RPMI8226 (cell line): ENCODE results near the gene ADRA2B.

Source experiments
- DNase-seq: peaks from one replicate; pipeline ENCODE4 v3.0.0-alpha.2; 2015

ADRA2B gene

GRCh38 chr2:96103187-96103601 lies 13.2 kb downstream of the ADRA2B start:
- no peak for DNase-seq

DNA sequence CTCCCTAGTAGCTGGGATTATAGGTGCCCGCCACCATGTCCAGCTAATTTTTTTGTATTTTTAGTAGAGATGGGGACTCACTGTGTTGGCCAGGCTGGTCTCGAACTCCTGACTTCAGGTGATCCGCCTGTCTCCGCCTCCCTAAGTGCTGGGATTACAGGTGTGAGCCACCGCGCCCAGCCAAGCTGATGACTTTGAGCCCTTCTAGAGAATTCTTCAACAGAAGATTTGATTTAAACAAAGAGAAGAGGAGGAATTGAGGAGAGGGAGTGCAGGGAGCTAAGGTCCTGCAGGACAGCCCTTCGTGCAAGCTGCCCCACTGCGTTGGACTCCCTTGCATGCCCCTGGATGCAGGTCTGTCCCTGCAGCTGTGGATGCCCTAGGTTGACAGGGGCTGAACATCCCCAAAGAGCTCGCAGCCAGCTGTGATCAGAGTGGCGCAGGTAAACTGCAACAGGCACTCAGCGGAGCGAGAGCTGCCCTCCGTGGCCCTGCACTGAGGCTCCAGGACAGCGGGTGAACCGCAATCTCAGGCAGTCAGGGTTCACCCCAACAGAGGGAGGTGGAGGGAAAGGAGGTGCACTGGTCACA lies 13.7 kb downstream of the ADRA2B start:
- no peak for DNase-seq

- DNase-seq: no peak
These were observed 15.5 kb downstream of the ADRA2B start for GRCh38 chr2:96100893-96101304.

GRCh38 chr2:96099861-96100798 lies 16.2 kb downstream of the ADRA2B start:
- DNase-seq: no peak

DNA sequence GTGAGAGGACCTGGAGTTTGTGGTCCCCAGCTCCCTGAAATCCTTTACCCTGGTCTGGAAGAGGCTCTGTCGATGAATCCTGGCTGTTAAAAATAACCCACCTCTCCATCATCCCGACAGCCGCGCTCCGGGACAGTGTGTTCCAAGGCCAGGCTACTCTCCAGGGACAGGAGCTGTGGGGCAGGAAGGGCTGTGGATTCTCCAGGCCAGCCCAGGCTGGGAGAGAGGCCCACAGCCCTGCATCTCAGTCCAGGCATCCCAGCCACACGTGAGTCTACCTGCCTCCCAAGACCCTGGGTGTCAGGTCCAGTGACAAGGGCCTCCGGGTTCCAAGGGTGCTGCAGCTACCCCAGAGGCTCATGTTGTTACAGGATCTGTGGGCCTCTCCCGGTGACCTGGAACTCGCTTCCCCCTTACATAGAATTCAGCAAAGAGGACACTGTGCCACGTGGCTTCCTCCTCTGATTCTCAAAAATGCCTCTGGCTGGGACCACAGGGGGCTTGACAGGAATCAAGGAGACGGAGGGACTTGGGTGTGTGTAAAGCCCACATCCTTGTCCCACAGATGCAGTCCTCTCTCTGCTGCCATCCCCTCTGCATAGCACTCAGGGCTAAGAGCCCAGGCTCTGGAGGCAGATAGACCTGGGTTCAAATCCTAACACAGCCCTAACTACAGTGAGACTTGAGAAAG lies 17.3 kb downstream of the ADRA2B start:
- no peak for DNase-seq

- DNase-seq: no peak
These were observed 18.2 kb downstream of the ADRA2B start for GRCh38 chr2:96097951-96098823.

- DNase-seq: no peak
These were observed 18.9 kb downstream of the ADRA2B start for GRCh38 chr2:96097441-96097840.

GRCh38 chr2:96095116-96095636 lies 21.2 kb downstream of the ADRA2B start:
- peak; percentile 46 for DNase-seq

GRCh38 chr2:96093528-96093927 lies 22.8 kb downstream of the ADRA2B start:
- DNase-seq: no peak

DNA sequence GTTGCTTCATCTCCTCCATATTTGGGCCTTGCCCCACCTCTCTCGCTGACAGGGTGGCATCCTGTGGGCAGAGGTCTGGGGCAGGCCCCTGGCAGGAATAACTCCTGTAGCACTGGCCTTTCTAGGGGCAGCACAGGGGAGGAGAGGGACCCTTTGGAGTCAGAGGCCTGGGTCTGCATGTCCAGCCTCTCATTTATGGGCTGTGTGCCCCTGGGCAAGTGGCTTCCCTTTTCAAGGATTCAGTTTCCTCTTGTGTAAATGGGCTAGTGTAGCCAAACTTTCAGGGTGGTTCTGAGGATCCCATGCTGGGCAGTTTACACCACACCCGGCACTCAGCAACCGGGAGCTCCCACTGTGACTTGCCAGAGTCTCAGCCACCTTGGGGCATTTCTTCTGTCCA lies 23.4 kb downstream of the ADRA2B start:
- DNase-seq: no peak

- no peak for DNase-seq
These were observed 23.8 kb downstream of the ADRA2B start for GRCh38 chr2:96092573-96092877.

DNA sequence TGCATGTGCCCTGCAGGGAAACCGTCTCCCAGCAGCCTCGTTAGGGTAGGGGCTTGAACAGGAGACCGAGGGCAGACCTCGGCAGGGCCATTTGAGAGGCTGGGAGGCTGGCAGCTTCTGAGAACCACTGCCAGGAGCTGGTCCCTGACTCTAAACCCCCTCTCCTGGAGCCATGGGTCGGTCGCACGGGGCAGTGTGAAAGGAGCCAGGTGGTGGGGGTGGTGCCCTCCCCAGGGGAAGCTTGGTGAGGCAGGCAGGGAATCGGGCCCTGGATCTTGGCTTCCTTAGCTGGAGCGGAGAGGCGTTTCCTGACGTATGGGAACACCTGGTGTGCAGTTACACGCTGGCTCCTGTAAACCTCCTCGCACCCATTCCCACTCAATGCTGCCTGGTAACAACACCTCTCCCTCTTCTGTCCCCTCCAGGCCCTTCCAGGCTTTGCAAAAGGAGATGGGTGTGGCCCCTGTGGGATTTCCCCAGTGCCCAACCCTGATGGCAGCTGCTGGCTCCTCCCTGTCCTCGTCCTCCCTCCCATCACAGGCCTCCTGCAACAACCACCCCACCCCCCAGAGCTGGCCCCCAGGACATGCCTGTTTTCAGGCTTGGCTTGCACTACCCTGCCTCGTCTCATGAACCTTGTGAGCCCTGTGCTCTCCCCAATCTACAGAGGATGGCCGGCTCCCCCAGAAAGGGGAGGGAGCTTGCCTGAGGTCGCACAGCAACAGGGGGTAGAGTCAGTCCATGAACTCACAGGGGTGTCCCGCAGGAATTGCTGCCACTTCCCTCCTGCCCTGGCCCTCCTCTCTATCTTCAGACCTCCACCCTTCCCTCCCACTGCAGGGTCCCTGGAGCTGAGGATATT lies 24.4 kb downstream of the ADRA2B start:
- DNase-seq: no peak

DNA sequence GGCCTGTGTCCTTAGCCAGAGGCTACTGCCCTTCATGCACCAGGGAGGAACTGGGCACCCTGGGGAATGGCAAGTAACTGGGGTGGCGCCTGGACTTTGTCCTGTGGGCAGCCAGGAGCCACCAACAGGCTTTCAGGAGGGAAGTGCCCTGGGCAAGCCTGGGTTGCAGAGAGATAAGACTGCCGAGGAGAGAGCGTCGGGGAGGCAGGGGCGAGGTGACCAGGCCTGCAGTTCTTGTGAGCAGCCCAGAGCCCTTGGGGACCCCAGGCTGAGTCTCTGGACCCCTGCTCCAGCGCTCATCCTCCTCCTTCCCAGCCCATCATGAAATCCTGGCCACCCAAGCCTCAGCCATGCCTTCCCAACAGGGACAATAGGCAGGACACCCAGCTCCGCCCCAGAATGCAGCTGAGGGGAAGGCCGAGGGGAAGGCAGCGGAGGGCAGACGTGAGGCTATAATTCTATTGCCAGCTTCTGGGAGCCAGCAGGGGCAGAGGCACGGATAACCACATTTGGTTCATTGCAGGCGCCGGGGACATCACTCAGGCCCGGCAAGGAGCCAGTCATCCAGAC lies 25.1 kb downstream of the ADRA2B start:
- no peak for DNase-seq

GRCh38 chr2:96090196-96090926 lies 26.0 kb downstream of the ADRA2B start:
- no peak for DNase-seq

- no peak for DNase-seq
These were observed 26.8 kb downstream of the ADRA2B start for GRCh38 chr2:96089356-96090195.

DNA sequence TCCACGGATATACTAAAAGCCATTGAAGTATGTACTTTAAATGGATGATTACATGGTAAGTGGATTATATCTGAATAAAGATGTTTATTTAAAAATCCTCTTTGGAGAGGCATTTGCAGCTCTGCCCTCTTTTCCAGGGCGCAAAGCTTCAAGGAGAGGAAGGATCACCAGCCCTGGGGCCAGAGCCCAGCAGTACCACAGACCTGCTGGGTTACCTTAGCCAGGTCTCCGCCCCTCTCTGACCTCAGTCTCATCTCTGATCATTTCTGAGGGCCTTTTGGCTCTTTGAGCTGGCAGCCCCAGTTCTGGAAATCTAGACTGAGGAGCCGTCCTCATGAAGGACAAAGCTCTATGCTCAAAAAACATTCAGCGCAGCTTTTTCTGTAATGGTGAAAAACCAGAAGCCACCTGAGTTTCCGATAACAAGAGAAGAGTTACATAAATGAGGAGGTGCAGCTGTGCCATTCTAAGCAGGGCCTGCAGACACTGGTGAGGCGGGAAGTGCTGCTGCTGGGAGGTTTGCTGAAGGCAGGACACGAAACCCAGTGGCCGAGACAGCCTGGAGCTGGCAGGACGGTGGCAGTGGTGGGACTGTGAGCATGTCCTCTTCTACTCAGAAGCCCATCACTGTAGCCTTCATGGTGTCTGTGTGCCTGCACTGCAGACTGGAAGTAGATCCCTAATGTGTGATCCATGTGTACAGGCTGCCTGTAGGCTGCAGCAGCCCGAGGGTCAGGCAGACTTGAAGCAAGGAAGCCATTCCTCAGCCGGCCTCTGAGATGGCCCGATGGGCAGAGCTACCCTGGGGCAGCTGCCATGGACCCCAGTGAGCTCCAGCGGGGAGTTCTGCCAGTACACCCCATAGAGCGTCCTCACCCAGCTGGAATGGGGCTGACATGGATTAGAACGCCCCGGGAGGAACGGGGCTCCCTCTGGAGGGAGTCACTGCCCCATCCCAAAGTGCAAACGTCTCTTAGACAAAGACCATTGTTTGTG lies 27.7 kb downstream of the ADRA2B start:
- DNase-seq: no peak

DNA sequence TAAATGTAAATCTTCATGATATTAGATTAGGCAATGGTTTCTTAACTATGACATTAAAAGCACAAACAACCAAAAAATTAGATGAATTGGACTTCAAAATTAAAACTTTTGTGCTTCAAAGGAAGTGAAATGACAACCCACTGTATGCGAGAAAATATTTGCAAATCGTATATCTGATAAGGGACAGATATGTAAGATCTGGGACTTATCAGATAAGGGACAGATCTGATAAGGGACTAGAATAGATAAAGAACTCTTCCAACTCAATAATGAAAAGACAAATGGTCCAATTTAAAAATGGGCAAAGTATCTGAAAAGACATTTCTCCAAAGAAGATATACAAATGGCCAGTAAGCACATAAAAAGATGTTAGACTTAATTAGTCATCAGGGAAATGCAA lies 29.2 kb downstream of the ADRA2B start:
- DNase-seq: no peak
